Measurements from ENCODE around the gene ZNF583. TPM values are rescaled to one million over a fixed set of nuclear protein-coding genes. Genes with fewer than 3 reads are reported as not detected.

The ZNF583 gene
- 1.8 to 3.0 TPM (median 2.3 TPM) in 5 replicates for total RNA-seq (2022; extraction: Qiagen RNA extraction; ENCODE audit: low read depth)

GRCh38 chr19:56403764-56404704 lies at the start of gene ZNF583:
TSS of gene ZNF583 (plus strand) at chr19:56404332. CDS start at chr19:56407115, 2,783 bp downstream.

GRCh38 chr19:56393119-56394012 lies 10.8 kb upstream of the ZNF583 start, which contains the start of gene ZNF582:
TSS of gene ZNF582 (minus strand) at chr19:56393534. CDS start at chr19:56391752, 1,782 bp downstream.

Other genes starting within 250 kb of the ZNF583 start
- not detected in 5 replicates for gene GALP, start 228.3 kb upstream of the ZNF583 start, total RNA-seq (2022; extraction: Qiagen RNA extraction; ENCODE audit: low read depth)
- not detected in 5 replicates for gene ZSCAN5B, start 206.5 kb upstream of the ZNF583 start, total RNA-seq (2022; extraction: Qiagen RNA extraction; ENCODE audit: low read depth)
- not detected in 5 replicates for gene ZSCAN5C, start 202.1 kb upstream of the ZNF583 start, total RNA-seq (2022; extraction: Qiagen RNA extraction; ENCODE audit: low read depth)
- gene EDDM13, start 131.6 kb upstream of the ZNF583 start, total RNA-seq (2022; extraction: Qiagen RNA extraction; ENCODE audit: low read depth): not detected in 5 replicates
- 7.8 to 13.2 TPM (median 8.2 TPM) in 5 replicates for gene ZSCAN5A, start 89.5 kb upstream of the ZNF583 start, total RNA-seq (2022; extraction: Qiagen RNA extraction; ENCODE audit: low read depth)
- 0.67 to 1.4 TPM (median 0.72 TPM) in 5 replicates for gene ZNF582, start 10.8 kb upstream of the ZNF583 start, total RNA-seq (2022; extraction: Qiagen RNA extraction; ENCODE audit: low read depth)
- not detected in 5 replicates for gene ZNF667, start 73.0 kb downstream of the ZNF583 start, total RNA-seq (2022; extraction: Qiagen RNA extraction; ENCODE audit: low read depth)
- 0.04 to 0.22 TPM (median 0.14 TPM) in 4 of 5 replicates, not detected in the other for gene ZNF471, start 103.5 kb downstream of the ZNF583 start, total RNA-seq (2022; extraction: Qiagen RNA extraction; ENCODE audit: low read depth)
- 3.3 to 4.7 TPM (median 4.1 TPM) in 5 replicates for gene ZFP28, start 134.6 kb downstream of the ZNF583 start, total RNA-seq (2022; extraction: Qiagen RNA extraction; ENCODE audit: low read depth)
- gene ZNF470, start 163.1 kb downstream of the ZNF583 start, total RNA-seq (2022; extraction: Qiagen RNA extraction; ENCODE audit: low read depth): 1.4 to 1.7 TPM (median 1.6 TPM) in 5 replicates
- gene ZNF71, start 191.0 kb downstream of the ZNF583 start, total RNA-seq (2022; extraction: Qiagen RNA extraction; ENCODE audit: low read depth): 9.0 to 12.6 TPM (median 11.8 TPM) in 5 replicates
- not detected in 5 replicates for gene SMIM17, start 238.8 kb downstream of the ZNF583 start, total RNA-seq (2022; extraction: Qiagen RNA extraction; ENCODE audit: low read depth)

Measured in A549 treated with ZK216348 at 1 μM for 4 hours (cell line).